NCI-H2227 (cell line): ENCODE data around the gene MST1.
"Not testable (repeated sequence)": the region's sequence is repeated elsewhere in the genome, so short reads cannot be mapped to it uniquely, and the experiment has no call there.

Experiments
- DNase-seq: peaks from one replicate; lab custom pipeline; 2025; ENCODE audit not compliant: unreplicated experiment; lab: John Stamatoyannopoulos, UW

Gene MST1

DNA sequence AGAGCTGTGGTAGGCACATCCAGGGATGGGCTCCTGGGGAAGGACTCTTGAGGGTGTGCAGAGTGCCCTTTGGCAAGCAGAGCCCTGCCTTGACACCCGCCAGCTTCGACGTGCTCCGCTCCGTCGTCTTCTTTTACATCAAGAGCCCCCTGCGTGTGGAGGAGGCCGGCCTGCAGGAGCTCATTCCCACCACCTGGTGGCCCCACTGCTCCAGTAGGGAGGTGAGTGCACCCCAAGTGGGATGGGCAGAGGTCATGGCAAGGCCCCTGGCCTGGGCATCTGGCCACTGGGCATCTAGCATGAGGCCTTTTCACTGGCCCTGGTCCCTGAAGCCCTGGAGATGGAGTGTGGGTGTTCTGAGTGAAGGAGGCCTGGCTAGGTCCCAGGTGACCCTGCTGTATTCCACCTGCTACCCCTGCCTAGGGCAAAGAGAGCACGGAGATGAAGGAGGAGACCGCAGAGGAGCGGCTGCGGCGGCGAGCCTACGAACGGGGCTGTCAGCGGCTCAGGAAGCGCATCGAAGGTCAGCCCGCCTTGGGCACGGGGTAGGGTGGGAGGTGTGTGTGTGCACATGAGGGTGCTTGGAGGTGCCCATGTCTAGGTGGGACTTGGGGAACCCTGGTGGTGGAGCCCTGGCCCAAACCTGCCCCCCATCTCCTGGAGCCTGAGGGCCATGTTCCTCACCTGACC is 12.3 kb upstream of the MST1 start:
- no peak for DNase-seq

DNA sequence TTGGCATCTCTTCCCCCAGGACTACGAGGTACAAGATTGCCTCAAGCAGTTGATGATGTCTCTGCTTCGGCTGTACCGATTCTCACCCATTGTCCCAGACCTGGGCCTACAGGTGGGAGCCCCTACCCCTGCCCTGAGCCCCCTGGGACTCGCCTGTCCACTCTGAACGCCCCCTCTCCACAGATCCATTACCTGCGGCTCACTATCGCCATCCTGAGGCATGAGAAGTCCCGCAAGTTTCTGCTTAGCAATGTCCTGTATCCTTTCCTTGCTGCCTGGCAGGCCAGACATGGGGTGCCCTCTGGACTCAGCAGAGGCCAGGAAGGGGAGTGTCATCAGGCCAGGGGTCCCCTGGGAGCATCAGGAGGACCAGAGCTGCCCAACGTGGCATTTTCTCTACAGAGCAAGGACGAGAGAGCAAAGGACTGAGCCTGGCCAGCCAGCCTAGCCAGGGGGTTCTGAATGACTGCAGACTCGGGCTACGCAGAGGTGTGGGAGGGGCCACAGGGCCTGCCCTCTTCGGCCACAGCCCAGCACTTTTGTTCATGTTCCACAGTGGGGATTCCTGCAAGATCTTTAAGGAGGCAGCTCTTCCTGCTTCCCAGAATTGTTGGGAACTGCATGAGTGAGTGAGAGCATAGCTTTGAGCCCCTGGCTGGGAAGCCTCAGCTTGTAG is 11.3 kb upstream of the MST1 start:
- no peak for DNase-seq

DNA sequence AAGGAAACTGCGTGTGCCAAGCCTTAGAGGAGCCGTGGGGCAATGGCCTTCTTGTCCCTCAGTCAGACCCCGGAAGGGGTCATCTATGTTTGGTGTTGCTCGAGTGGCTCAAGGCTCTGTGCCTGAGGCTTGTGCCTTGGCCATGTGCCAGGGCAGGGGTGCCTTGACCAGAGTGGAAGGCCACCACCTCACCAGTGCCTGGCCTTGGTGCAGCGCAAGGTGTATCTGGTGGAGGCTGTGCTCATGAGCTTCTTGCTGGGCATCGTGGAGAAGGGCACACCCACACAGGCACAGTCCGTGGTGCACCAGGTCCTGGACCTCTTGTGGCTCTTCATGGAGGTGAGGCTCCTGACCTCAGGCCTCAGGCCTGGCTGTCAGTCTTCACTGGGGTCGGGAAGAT is 10.7 kb upstream of the MST1 start:
- DNase-seq = no peak

- no peak for DNase-seq
Observed at GRCh38 chr3:49699281-49699979, 10.2 kb upstream of the MST1 start.

DNA sequence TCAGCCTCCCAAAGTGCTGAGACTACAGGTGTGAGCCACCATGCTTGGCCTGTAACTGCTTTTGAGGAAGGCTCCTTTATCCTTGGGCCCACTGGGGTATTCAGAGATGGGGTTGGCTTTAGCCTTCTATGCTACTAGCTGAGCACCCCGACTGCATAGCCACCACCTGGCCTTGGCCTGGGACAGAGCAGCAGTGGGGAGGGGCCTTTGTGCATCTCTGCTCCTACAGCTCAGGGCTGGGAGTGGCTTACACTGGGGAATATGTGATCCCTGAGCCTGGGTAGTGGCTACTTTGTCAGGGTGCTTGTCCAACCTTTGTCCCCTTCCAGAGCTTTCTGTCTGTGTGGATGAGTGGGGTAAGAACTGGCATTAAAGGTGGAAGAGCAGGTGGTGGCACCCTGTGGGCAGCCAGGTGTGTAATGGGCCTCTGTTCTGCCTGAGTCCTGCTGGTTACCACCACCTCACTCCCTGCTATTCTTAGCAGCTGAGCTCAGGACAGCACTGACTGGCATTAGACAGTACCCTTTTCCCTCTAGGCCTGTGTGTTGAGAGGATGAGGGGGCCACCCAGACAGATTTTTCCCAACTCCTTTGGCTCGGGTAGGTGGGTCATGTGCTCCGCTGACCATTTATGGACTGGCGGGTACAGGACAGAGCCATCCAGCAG is 6.2 kb upstream of the MST1 start:
- not testable (repeated sequence) for DNase-seq

DNA sequence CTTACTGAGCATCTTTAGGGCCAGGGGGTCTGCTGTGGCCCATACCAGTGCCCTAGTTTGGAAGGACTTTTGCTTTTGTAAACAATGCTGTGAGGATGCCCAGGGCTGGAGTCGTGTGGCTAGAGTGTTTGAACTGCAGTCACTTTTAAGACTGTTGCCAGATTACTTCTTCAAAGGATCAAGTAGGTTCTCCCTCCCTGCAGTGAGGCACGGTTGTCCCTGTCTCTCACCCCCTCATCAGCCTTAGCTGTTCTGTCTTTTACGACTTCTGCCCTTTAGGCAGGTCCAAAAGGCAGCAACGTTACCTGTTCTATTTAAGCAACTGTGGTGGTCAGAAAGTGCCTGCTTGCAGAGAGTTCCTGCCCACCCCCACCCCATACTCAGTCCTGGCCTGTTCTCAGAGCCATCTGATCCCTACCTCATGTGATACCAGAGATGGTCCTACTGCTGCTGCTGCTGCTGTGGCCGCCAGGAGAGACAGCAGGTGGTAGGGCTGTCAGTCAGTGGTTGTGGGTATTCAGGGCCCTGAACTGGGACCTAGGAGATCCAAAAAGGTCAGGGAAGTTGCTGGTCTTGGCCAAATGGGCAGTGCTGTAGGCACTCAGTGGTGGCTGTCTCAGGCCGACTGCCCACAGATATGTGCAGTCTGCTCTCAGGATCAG is 5.3 kb upstream of the MST1 start:
- not testable (repeated sequence) for DNase-seq

DNA sequence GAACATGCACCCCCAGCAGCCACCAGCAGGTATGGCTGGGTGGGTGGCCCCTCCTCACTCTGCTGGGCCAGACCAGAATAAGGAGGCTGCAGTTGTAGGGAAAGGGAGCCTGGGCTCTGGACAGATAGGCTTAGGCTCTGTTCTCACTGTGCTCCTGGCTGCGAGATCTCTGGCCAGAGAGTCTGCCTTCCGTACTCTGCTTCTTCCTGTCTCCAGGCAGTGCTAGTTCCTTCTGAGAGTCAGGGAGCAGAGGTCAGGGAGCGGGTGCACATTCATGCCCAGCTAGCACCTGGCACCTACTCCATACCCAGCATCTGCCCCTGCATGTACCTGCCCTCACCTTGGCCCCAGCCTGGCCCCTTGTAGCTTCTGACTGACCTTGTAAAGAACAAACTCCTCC is 2.2 kb upstream of the MST1 start:
- not testable (repeated sequence) for DNase-seq

DNA sequence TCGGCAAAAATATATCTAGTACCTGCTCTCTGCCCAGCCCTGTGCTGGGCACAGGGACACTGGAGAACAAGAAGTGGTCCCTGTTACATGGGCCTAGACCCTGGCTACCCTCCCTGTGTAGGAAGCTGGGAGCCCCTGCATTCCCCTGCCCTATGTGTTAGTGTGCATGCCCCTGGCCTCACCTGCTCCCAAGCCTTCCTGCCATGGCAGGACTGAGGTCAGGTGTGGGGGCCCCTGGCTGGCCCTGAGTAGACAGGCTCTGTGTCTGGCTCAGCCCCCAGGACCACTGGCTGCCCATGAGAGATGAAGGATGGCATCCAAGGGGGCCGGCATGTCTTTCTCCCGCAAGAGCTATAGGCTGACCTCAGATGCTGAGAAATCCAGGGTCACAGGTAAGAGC is 1.6 kb upstream of the MST1 start:
- DNase-seq = not testable (repeated sequence)

DNA sequence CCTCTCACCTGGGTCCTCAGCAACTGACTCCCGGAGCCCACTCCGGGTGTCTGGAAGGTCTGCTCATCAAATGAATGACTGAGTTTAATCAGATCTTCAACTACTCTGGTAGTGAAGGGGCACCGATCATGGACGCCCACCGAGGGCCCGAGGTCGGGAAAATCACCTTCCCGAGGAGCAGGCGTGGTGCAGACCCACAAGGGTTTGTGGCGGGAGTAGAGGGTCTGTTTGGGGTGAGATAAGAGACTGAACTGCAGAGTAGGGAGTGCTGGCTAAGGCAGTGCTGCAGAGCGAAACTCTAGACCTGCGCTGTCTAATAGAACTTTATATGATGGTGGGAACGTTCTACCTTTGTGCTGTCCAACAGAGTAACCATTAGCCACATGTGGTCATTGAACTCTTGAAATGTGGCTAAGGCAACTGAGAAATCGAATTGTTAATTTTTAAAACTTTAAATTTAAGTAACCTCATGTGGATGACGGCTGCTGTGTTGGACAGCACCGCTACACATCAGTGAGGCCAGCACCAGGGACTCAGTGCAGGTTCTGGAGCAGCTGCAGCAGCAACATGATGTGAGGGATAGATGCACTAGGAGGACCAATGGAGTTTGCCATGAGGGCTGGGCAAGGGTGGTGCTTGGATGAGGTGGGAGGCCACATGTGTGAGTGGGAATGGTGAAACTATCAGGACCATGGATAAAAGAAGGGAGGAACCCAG is 792 bp upstream of the MST1 start:
- not testable (repeated sequence) for DNase-seq

- DNase-seq = not testable (repeated sequence)
Observed at GRCh38 chr3:49688338-49689045, 782 bp downstream of the MST1 start.

GRCh38 chr3:49687424-49687795 is 1.9 kb downstream of the MST1 start:
- DNase-seq = not testable (repeated sequence)

DNA sequence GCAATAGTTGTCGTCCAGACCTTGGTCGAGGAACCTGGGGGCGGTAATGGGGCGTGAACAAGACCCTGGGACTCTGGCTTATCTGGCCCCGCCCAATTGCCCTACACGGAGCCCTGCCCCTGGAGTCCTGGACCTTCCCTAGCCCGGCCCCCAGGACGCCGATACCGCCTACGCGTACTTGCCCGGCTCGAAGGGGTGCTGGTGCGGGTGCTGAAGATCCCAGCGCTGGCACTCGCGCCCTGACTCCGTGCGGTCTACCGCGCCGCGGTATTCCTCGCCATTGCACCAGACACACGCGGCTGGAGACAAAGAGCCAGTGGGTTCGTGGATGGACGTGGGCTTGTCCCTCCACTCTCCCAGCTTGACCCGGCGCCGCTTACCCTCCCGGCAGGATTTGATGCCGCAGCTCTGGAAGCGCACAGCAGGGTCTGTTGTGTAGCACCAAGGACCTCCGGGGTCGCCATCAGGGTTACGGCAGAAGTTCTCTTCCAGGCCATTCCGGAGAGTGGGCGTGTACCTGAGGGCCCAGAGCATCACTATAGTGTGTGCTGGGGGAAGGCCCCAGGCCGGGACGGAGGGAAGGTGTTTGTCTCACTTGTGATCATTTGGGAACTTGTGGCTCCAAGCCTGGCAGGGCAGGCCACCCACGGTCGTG is 2.4 kb downstream of the MST1 start:
- not testable (repeated sequence) for DNase-seq

- not testable (repeated sequence) for DNase-seq
Observed at GRCh38 chr3:49686346-49686745, 2.9 kb downstream of the MST1 start.

DNA sequence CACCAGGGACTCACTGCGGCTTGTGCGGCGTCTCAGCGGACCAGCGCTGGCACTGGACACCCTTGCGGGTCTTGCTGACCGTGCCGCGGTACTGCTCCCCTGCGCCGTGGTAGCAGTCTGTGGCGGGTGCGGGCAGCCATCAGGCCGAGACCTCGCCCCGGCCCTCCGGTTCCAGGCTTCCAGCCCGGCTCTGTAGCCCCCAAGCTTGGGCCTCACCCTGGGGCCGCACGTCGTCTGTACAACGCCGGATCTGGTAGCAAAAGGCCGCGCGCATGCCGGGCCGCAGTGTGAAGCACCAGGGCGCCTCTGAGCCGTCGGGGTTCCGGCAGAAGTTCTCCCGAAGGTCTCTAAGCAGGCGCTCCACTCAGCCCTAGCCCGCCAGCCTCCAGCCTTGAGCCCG is 3.4 kb downstream of the MST1 start:
- DNase-seq = not testable (repeated sequence)

DNA sequence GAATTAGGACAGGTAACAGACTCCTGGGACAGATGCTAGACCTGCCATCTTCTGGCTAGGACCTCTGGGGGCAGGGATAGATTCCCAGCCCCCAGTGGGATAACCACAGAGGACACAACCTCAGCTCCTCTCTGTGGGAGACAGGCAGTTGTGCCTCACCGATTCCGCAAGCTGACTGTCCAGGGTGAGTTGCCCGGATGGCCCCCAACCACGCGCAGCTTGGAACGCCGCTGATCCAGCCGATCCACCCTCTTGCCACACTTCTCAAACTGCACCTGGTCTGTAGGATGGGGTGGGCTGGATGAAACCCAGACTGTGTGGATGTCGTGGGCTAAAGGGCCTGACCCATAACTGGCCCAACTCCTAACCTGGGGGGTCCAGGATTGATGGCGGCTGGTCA is 4.2 kb downstream of the MST1 start:
- not testable (repeated sequence) for DNase-seq

DNA sequence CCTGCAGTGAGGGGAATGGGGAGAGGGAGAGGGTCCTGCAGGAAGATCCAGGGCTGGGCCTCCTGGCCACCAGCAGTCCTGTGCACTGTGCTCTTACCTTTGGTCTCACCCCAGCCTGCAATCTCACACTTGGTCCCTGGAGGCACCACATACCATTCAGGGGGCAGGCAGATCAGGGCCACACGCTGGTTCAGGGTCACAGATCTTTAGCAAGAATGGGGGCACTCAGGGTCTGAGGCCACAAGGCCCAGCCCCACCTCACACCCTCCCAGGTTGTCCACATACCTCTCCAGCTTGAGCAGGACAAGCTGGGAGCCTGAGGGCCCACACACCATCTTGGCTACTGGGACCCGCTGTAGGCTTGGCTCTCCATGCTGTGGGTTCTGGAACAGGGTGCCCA is 4.8 kb downstream of the MST1 start:
- DNase-seq = not testable (repeated sequence)

GRCh38 chr3:49683162-49683561 is 6.1 kb downstream of the MST1 start:
- no peak for DNase-seq

DNA sequence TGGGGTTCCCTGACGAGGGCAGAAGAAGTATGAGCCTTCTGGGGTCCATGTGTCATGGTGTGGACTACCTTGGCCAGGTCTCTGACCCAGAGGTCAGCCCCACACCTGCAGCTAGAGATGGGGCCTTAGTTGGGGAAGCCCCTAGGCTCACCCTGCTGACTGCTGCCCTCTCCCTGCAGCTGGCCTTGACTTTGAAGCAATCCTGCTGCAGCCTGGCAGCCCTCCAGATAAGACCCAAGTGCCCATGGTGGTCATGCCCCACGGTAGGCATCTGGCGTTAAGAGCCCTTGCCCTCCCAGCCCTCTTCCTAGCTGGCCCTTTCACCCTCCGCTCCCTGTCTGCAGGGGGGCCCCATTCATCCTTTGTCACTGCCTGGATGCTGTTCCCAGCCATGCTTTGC is 7.7 kb downstream of the MST1 start:
- DNase-seq = no peak

DNA sequence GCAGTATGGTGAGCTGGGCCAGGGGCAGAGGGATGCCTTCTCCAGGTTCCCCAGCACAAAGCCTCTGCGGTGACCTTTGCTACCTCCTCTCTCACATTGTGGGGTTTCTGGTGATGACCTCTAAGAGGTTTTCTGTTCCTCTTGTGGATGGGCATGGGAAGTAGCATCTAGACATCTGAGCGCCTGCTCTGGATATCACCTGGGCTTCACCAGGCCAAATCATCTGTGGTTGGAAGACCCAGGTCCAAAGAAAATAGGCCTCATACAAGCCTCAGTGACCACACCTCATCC is 8.1 kb downstream of the MST1 start:
- DNase-seq = no peak
